ENCODE results near the gene RHOBTB1.
"Not testable (repeated sequence)": the region's sequence is repeated elsewhere in the genome, so short reads cannot be mapped to it uniquely, and the experiment has no call there.

Gene RHOBTB1

GRCh38 chr10:60835049-60835448 is 108.9 kb downstream of the RHOBTB1 start (continued):
- TF ChIP-seq CSRNP3 (CRISPR knock-in tag; IDR thresholded peaks at IDR 0.05) (no peak), ZNF565 (CRISPR knock-in tag; conservative IDR thresholded peaks at IDR 0.05; ENCODE audit: low read depth) (no peak), ZFP30 (CRISPR knock-in tag; IDR thresholded peaks at IDR 0.05) (no peak), TOX (CRISPR knock-in tag; IDR thresholded peaks at IDR 0.05; ENCODE audit: borderline replicate concordance) (no peak), ISL1 (CRISPR knock-in tag; IDR thresholded peaks at IDR 0.05) (no peak), RARB (CRISPR knock-in tag; IDR thresholded peaks at IDR 0.05) (no peak), TCF4 (CRISPR knock-in tag; IDR thresholded peaks at IDR 0.05; ENCODE audit: borderline replicate concordance) (no peak), OSR1 (CRISPR knock-in tag; IDR thresholded peaks at IDR 0.05) (no peak), ZC3H10 (CRISPR knock-in tag; IDR thresholded peaks at IDR 0.05) (no peak), BACH2 (CRISPR knock-in tag; IDR thresholded peaks at IDR 0.05; ENCODE audit: borderline replicate concordance) (no peak), ESRRG (CRISPR knock-in tag; IDR thresholded peaks at IDR 0.05) (no peak)

DNA sequence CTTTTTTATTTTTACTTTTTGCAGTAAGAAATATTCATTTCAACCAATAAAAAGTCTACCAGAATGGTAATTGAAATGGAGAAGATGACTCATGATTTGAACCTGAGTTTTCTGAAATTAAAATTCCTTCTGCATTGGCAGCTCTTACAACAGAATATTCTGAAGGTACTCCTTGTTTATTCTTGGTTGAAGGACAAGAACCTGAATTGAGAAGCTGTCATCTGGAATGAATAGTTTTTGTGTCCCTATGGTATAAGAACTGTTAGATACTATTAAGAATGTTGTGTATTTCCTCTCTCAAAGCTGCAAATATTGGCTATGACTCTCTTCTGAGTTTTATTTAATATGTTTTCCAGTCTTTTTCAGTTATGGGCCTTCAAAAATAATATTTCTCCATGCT is 109.6 kb downstream of the RHOBTB1 start:
- no peak for TF ChIP-seq SNAI2 (CRISPR knock-in tag; IDR thresholded peaks at IDR 0.05)
- no peak for TF ChIP-seq BACH2 (CRISPR knock-in tag; IDR thresholded peaks at IDR 0.05; ENCODE audit: borderline replicate concordance)
- 0 out of 2 replicates have a peak, but pooled peaks have one; percentile 11 for TF ChIP-seq ISL1 (CRISPR knock-in tag; IDR thresholded peaks at IDR 0.05)
- TF ChIP-seq ESRRG (CRISPR knock-in tag; IDR thresholded peaks at IDR 0.05) = no peak
- no peak for TF ChIP-seq ZNF565 (CRISPR knock-in tag; conservative IDR thresholded peaks at IDR 0.05; ENCODE audit: low read depth)
- no peak for ATAC-seq

GRCh38 chr10:60832136-60832535 is 111.8 kb downstream of the RHOBTB1 start:
- not testable (repeated sequence) for ATAC-seq

DNA sequence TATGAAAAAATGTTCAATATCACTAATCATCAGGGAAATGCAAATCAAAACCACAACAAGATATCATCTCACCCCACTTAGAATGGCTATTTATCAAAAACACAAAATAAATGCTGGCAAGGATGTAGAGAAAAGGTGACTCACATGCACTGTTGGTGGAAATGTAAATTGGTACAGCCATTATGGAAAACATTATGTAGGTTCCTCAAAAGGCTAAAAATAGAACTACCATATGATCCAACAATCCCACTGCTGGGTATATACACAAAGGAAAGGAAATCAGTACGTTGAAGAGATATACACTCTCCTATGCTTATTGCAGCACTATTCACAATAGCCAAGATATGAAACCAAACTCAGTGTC is 115.5 kb downstream of the RHOBTB1 start:
- ATAC-seq = peak; percentile 72
- TF ChIP-seq TOX (CRISPR knock-in tag; IDR thresholded peaks at IDR 0.05; ENCODE audit: borderline replicate concordance) = no peak
- no peak for TF ChIP-seq CSRNP3 (CRISPR knock-in tag; IDR thresholded peaks at IDR 0.05)
- TF ChIP-seq CREB5 (CRISPR knock-in tag; IDR thresholded peaks at IDR 0.05; ENCODE audit: low read depth) = no peak
- TF ChIP-seq ESRRG (CRISPR knock-in tag; IDR thresholded peaks at IDR 0.05) = no peak
- TF ChIP-seq, protein P1, sequence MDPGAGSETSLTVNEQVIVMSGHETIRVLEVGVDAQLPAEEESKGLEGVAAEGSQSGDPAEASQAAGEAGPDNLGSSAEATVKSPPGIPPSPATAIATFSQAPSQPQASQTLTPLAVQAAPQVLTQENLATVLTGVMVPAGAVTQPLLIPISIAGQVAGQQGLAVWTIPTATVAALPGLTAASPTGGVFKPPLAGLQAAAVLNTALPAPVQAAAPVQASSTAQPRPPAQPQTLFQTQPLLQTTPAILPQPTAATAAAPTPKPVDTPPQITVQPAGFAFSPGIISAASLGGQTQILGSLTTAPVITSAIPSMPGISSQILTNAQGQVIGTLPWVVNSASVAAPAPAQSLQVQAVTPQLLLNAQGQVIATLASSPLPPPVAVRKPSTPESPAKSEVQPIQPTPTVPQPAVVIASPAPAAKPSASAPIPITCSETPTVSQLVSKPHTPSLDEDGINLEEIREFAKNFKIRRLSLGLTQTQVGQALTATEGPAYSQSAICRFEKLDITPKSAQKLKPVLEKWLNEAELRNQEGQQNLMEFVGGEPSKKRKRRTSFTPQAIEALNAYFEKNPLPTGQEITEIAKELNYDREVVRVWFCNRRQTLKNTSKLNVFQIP (CRISPR knock-in tag; IDR thresholded peaks at IDR 0.05; ENCODE audit: borderline replicate concordance, low read depth) = no peak
- no peak for TF ChIP-seq PATZ1 (CRISPR knock-in tag; IDR thresholded peaks at IDR 0.05; ENCODE audit: borderline replicate concordance)
- no peak for TF ChIP-seq BACH2 (CRISPR knock-in tag; IDR thresholded peaks at IDR 0.05; ENCODE audit: borderline replicate concordance)
- TF ChIP-seq ZNF70 (CRISPR knock-in tag; IDR thresholded peaks at IDR 0.05) = no peak
- no peak for TF ChIP-seq ARNTL (CRISPR knock-in tag; IDR thresholded peaks at IDR 0.05; ENCODE audit: borderline replicate concordance, low read depth)

- ATAC-seq = peak; percentile 92
- TF ChIP-seq BACH2 (CRISPR knock-in tag; IDR thresholded peaks at IDR 0.05; ENCODE audit: borderline replicate concordance) (no peak), TCF4 (CRISPR knock-in tag; IDR thresholded peaks at IDR 0.05; ENCODE audit: borderline replicate concordance) (0 out of 2 replicates have a peak, but pooled peaks have one; percentile 12), ZNF8 (CRISPR knock-in tag; IDR thresholded peaks at IDR 0.05) (no peak), ZFP3 (CRISPR knock-in tag; IDR thresholded peaks at IDR 0.05) (0 out of 2 replicates have a peak, but pooled peaks have one; percentile 58), ISL1 (CRISPR knock-in tag; IDR thresholded peaks at IDR 0.05) (peak; percentile 74), PATZ1 (CRISPR knock-in tag; IDR thresholded peaks at IDR 0.05; ENCODE audit: borderline replicate concordance) (no peak), CSDC2 (CRISPR knock-in tag; IDR thresholded peaks at IDR 0.05) (0 out of 2 replicates have a peak, but pooled peaks have one; percentile 32)
Measured at GRCh38 chr10:60827791-60828488, 116.0 kb downstream of the RHOBTB1 start.

Measured in SK-N-SH treated with all-trans-retinoic acid at 6 μM for 48 hours (cell line).